ENCODE data around the gene BNC2. TPM values are rescaled to one million over a fixed set of nuclear protein-coding genes. Genes with fewer than 3 reads are reported as not detected.

BNC2 gene
- total RNA-seq, 4 donors from 2014 or later, result 19.0 to 53.6 (median 25.3) TPM

- no peak for TF ChIP-seq CTCF (IDR thresholded peaks at IDR 0.05)
- DNase-seq (ENCODE audit: low spot score) (no peak), ATAC-seq (ENCODE audit: low FRiP score) (peak; percentile 62)
These were observed 360.5 kb downstream of the BNC2 start for GRCh38 chr9:16509997-16510396.

- no peak for TF ChIP-seq CTCF (IDR thresholded peaks at IDR 0.05)
- no peak for DNase-seq (ENCODE audit: low spot score)
- ATAC-seq (ENCODE audit: low FRiP score), result no peak
These were observed 365.3 kb downstream of the BNC2 start for GRCh38 chr9:16505199-16505598.

GRCh38 chr9:16501726-16502125 lies 368.7 kb downstream of the BNC2 start:
- DNase-seq (ENCODE audit: low spot score) (no peak), ATAC-seq (ENCODE audit: low FRiP score) (no peak)
- no peak for TF ChIP-seq CTCF (IDR thresholded peaks at IDR 0.05)

GRCh38 chr9:16501141-16501540 lies 369.3 kb downstream of the BNC2 start:
- no peak for TF ChIP-seq CTCF (IDR thresholded peaks at IDR 0.05)
- ATAC-seq (ENCODE audit: low FRiP score), result peak; percentile 79
- DNase-seq (ENCODE audit: low spot score), result no peak

GRCh38 chr9:16500386-16500785 lies 370.1 kb downstream of the BNC2 start:
- no peak for TF ChIP-seq CTCF (IDR thresholded peaks at IDR 0.05)
- DNase-seq (ENCODE audit: low spot score), result no peak
- no peak for ATAC-seq (ENCODE audit: low FRiP score)

- no peak for TF ChIP-seq CTCF (IDR thresholded peaks at IDR 0.05)
- ATAC-seq (ENCODE audit: low FRiP score) (no peak), DNase-seq (ENCODE audit: low spot score) (no peak)
These were observed 370.6 kb downstream of the BNC2 start for GRCh38 chr9:16499892-16500291.

- no peak for TF ChIP-seq CTCF (IDR thresholded peaks at IDR 0.05)
- DNase-seq (ENCODE audit: low spot score) (no peak), ATAC-seq (ENCODE audit: low FRiP score) (no peak)
These were observed 373.6 kb downstream of the BNC2 start for GRCh38 chr9:16496908-16497307.
